GM10847 (cell line): ENCODE data around the gene DTNA.

Experiments used
- POLR2A ChIP-seq: IDR thresholded peaks from 2 replicates; pipeline ENCODE4 v1.6.1; 2011; ENCODE audit not compliant: insufficient read length; ENCODE audit errors: extremely low read depth

DTNA gene

GRCh38 chr18:34710458-34710914, 388 bp downstream of the DTNA start:
- TF ChIP-seq POLR2A = no peak

- TF ChIP-seq POLR2A = no peak
Measured at GRCh38 chr18:34710934-34711333, 836 bp downstream of the DTNA start.

- no peak for TF ChIP-seq POLR2A
Measured at GRCh38 chr18:34718610-34719009, 8.5 kb downstream of the DTNA start.

GRCh38 chr18:34720220-34720619, 10.1 kb downstream of the DTNA start:
- TF ChIP-seq POLR2A = no peak

GRCh38 chr18:34723143-34723542, 13.0 kb downstream of the DTNA start:
- no peak for TF ChIP-seq POLR2A

GRCh38 chr18:34726286-34727004, 16.3 kb downstream of the DTNA start:
- no peak for TF ChIP-seq POLR2A

DNA sequence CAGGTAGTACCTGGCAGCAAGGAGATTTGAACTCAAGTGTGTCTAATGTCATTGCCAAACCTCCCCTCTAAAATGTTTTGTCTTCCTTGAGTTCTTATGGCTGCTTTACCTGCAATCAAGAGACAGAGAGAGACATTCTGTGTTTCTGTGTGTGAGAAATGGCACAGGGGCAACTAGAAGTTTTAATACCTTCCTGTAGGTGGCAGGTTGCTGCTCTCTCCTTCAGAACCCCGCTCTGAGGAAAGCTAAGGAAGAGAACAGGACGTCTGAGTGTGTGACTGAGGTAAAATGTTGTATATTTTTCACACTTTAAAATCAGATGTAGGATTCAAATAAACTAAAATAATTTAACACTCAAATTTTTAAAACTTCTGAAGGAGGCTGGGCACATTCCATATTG, 19.2 kb downstream of the DTNA start:
- no peak for TF ChIP-seq POLR2A

GRCh38 chr18:34729740-34730355, 19.8 kb downstream of the DTNA start:
- no peak for TF ChIP-seq POLR2A

DNA sequence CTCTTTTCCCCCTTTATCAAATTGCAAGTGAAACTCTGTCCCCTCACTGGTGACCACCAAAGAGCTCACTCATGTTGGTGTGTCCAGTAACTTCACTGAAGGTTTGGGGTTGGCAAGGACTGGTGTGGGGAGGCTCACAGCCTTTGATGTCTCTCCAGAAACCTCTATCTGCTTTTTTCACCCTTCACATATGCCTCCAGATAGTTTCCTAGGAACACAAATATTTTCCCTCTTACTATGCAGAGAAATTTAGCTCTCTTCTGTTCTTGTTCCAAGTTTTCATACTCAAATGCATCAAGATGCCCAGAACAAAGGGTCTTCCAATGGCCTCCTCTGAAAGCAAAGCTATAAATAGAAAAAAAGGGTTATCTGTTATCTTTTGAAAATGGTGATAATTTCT, 20.7 kb downstream of the DTNA start:
- TF ChIP-seq POLR2A = no peak

DNA sequence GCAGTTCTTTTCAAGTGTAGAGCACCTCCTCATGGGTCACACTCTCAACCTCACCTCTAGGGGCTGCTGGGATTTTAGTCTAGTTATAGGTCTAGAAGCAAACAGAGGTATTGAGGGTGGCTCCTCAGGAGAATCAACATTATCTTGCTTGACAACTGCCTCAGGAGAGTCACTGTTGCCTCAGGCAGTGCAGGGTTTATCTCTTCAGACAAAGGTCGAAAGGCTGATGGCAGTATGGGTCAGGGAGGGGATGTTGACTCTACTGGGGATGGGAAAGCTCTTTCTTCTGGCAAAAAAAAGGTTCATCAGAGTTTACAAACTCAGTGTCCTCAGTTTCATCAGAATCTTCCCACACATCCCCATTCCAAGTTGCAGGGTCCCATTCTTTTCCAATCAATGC, 24.0 kb downstream of the DTNA start:
- TF ChIP-seq POLR2A = no peak

- no peak for TF ChIP-seq POLR2A
Measured at GRCh38 chr18:34738175-34738894, 28.2 kb downstream of the DTNA start.

DNA sequence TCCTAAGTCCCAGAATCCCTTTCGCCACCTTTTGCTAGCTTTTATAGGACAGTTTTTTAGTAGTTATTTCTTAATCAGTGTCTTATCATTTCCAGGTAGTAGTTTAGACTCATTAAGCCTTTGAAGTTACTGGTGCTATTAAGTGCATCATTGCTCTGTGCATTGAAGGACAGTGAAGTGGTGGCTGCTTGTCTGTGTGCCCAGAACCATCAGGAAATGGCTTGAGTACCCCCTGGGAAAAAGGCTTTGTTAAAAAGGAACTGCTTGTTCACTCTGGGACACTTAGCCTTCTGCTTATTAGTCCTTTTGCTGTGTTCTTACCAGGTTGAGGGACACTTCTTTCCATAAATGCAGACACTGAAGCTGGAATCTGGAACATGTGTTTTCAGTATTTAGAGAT, 30.0 kb downstream of the DTNA start:
- TF ChIP-seq POLR2A = no peak

GRCh38 chr18:34740724-34741123, 30.6 kb downstream of the DTNA start:
- TF ChIP-seq POLR2A = no peak

DNA sequence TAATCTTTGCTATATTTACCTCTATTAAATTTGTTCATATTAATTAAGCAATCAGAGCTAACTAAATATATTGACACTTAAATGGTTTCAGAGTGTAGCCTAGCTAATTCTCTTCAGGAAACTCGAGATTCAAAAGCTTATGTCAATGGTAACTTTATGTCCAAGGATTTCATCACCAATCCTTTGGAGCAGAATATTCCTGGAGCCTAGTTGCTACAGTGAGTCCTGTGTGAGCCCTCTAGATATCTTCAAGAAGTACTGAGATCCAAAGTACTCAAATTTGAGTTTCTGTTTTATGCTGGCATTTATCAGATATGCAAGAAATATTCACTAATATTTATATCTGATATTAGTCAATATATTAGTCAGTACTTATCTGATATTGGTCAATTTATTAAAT, 31.3 kb downstream of the DTNA start:
- no peak for TF ChIP-seq POLR2A

DNA sequence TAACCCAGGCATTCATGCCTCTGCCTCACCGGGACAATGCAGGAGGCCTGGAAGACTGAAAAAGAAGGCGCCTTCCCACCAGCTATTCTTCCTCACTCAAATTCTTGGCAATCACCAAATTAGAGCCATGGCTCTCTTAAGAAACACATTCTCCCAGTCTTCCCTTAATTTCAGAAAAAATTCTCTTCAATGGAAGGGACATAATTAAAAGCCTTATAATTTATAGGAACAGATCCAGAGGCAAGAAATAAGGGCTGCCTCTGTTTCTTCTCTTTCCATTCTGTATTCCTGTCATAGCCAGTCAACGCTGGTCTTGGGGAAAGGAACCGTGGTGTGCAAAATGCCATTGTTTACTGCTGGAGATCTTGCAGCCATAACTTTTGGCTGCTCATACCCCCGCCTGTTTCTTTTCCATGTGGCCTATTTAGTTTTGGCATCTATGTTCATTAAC, 32.8 kb downstream of the DTNA start:
- TF ChIP-seq POLR2A = no peak

GRCh38 chr18:34744569-34744968, 34.5 kb downstream of the DTNA start:
- no peak for TF ChIP-seq POLR2A
